A549 treated with Hydrocortisone at 1 μM for 4 hours (cell line): ENCODE data around the gene KLRF2. TPM values are rescaled to one million over a fixed set of nuclear protein-coding genes. Genes with fewer than 3 reads are reported as not detected.

Experiments
- total RNA-seq: library from RNA; stranded (reverse); fragments of 200-300 nt; extraction: Qiagen RNA extraction; gene quantifications from 5 replicates; pipeline ENCODE4 v1.2.3, GENCODE V29; 2022

KLRF2 gene, protein sequence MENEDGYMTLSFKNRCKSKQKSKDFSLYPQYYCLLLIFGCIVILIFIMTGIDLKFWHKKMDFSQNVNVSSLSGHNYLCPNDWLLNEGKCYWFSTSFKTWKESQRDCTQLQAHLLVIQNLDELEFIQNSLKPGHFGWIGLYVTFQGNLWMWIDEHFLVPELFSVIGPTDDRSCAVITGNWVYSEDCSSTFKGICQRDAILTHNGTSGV
- total RNA-seq, result not detected in 5 replicates

GRCh38 chr12:9881246-9881645 is at the start of gene KLRF2:
KLRF2 (plus strand) TSS chr12:9881489; CDS start chr12:9881596, 107 bp downstream.

GRCh38 chr12:9869307-9870161 is 11.8 kb upstream of the KLRF2 start, which contains the start of gene CLEC2B:
CLEC2B (minus strand) TSS chr12:9869354.

GRCh38 chr12:9932270-9932669 is 51.0 kb downstream of the KLRF2 start, which contains the start of gene CLEC2A:
CLEC2A (minus strand) TSS chr12:9932370; CDS start chr12:9932329, 41 bp downstream.

Other genes with a start within 250 kb of the KLRF2 start
- gene CLEC2D, start 211.8 kb upstream of the KLRF2 start, total RNA-seq, result 0.31 to 0.85 TPM (median 0.47 TPM) in 5 replicates
- not detected in 5 replicates for gene CLECL1, start 148.4 kb upstream of the KLRF2 start, total RNA-seq
- gene CD69, start 120.6 kb upstream of the KLRF2 start, total RNA-seq, result not detected in 5 replicates
- not detected in 5 replicates for gene KLRF1, start 54.0 kb upstream of the KLRF2 start, total RNA-seq
- 1.4 to 1.6 TPM (median 1.4 TPM) in 5 replicates for gene CLEC2B, start 12.1 kb upstream of the KLRF2 start, total RNA-seq
- not detected in 5 replicates for gene CLEC2A, start 50.9 kb downstream of the KLRF2 start, total RNA-seq
- gene CLEC12A, start 89.9 kb downstream of the KLRF2 start, total RNA-seq, result not detected in 5 replicates
- gene CLEC1B, start 117.6 kb downstream of the KLRF2 start, total RNA-seq, result not detected in 5 replicates
- gene CLEC12B, start 129.1 kb downstream of the KLRF2 start, total RNA-seq, result not detected in 5 replicates
- gene CLEC9A, start 149.2 kb downstream of the KLRF2 start, total RNA-seq, result not detected in 5 replicates
- gene CLEC1A, start 217.5 kb downstream of the KLRF2 start, total RNA-seq, result not detected in 5 replicates
- gene CLEC7A, start 248.7 kb downstream of the KLRF2 start, total RNA-seq, result not detected in 5 replicates